ENCODE measurements around the gene BCR. TPM values are rescaled to one million over a fixed set of nuclear protein-coding genes. Genes with fewer than 3 reads are reported as not detected.

The BCR gene
- total RNA-seq, 1 experiment from 2014 or later = 40.5 TPM

GRCh38 chr22:23138584-23139435 is 41.5 kb upstream of the BCR start:
- Histone ChIP-seq H3K9ac (ENCODE audit: low read length) (peak overlapping the region; percentile 67), H3K4me3 (ENCODE audit: low read length) (peak overlapping the region; percentile 28; the same call in 1 of the 2 replicates)
- peak; percentile 65 for DNase-seq

GRCh38 chr22:23140385-23140784 is 39.9 kb upstream of the BCR start:
- Histone ChIP-seq H3K4me3 (ENCODE audit: low read length) (no peak overlapping the region), H3K9ac (ENCODE audit: low read length) (peak overlapping the region; percentile 13; the same call in 1 of the 2 replicates), H3K4me1 (ENCODE audit: low read length) (peaks cover 80% of the 10 kb centered on the region), H3K79me2 (ENCODE audit: low read length) (no peaks in the 10 kb centered on the region), H3K4me2 (ENCODE audit: low read depth, low read length, poor library complexity, severe bottlenecking) (peak overlapping the region; percentile 76), H3K27ac (ENCODE audit: low read length) (peak overlapping the region; percentile 93), H3K9me3 (ENCODE audit: low read length) (no peaks in the 10 kb centered on the region), H3K9me2 (replicated peaks; ENCODE audit: insufficient read depth, low read length) (no peaks in the 10 kb centered on the region), H3K36me3 (ENCODE audit: insufficient read depth, low read length) (no peaks in the 10 kb centered on the region), H2AFZ (ENCODE audit: low read length) (no peak overlapping the region), H3K27me3 (ENCODE audit: low read length) (no peaks in the 10 kb centered on the region), H4K20me1 (ENCODE audit: insufficient read depth, low read depth, low read length) (no peaks in the 10 kb centered on the region)
- DNase-seq = no peak

More at GRCh38 chr22:23138584-23139435, 41.5 kb upstream of the BCR start:
- Histone ChIP-seq H3K4me1 (ENCODE audit: low read length) (peaks cover 73% of the 10 kb centered on the region), H3K27ac (ENCODE audit: low read length) (peak overlapping the region; percentile 93), H3K36me3 (ENCODE audit: insufficient read depth, low read length) (no peaks in the 10 kb centered on the region), H3K27me3 (ENCODE audit: low read length) (no peaks in the 10 kb centered on the region), H2AFZ (ENCODE audit: low read length) (no peak overlapping the region), H4K20me1 (ENCODE audit: insufficient read depth, low read depth, low read length) (no peaks in the 10 kb centered on the region), H3K9me3 (ENCODE audit: low read length) (no peaks in the 10 kb centered on the region), H3K4me2 (ENCODE audit: low read depth, low read length, poor library complexity, severe bottlenecking) (peak overlapping the region; percentile 63), H3K79me2 (ENCODE audit: low read length) (no peaks in the 10 kb centered on the region), H3K9me2 (replicated peaks; ENCODE audit: insufficient read depth, low read length) (no peaks in the 10 kb centered on the region)

- Histone ChIP-seq H2AFZ (ENCODE audit: low read length) (no peak overlapping the region; the same call in 1 of the 2 replicates), H3K9me3 (ENCODE audit: low read length) (no peaks in the 10 kb centered on the region), H3K9ac (ENCODE audit: low read length) (peak overlapping the region; percentile 69), H3K4me2 (ENCODE audit: low read depth, low read length, poor library complexity, severe bottlenecking) (peak overlapping the region; percentile 76), H3K9me2 (replicated peaks; ENCODE audit: insufficient read depth, low read length) (no peaks in the 10 kb centered on the region), H3K4me1 (ENCODE audit: low read length) (peaks cover 73% of the 10 kb centered on the region), H3K36me3 (ENCODE audit: insufficient read depth, low read length) (no peaks in the 10 kb centered on the region), H3K27me3 (ENCODE audit: low read length) (no peaks in the 10 kb centered on the region), H3K79me2 (ENCODE audit: low read length) (no peaks in the 10 kb centered on the region), H3K4me3 (ENCODE audit: low read length) (peak overlapping the region; percentile 61), H4K20me1 (ENCODE audit: insufficient read depth, low read depth, low read length) (no peaks in the 10 kb centered on the region), H3K27ac (ENCODE audit: low read length) (peak overlapping the region; percentile 65)
- DNase-seq = no peak
These were observed 37.7 kb upstream of the BCR start for GRCh38 chr22:23142546-23143105.

GRCh38 chr22:23143119-23143518 is 37.2 kb upstream of the BCR start:
- Histone ChIP-seq H3K4me3 (ENCODE audit: low read length) (no peak overlapping the region), H3K36me3 (ENCODE audit: insufficient read depth, low read length) (no peaks in the 10 kb centered on the region), H3K9me3 (ENCODE audit: low read length) (no peaks in the 10 kb centered on the region), H3K79me2 (ENCODE audit: low read length) (no peaks in the 10 kb centered on the region), H3K4me1 (ENCODE audit: low read length) (peaks cover 68% of the 10 kb centered on the region), H4K20me1 (ENCODE audit: insufficient read depth, low read depth, low read length) (no peaks in the 10 kb centered on the region), H3K27ac (ENCODE audit: low read length) (no peak overlapping the region), H3K27me3 (ENCODE audit: low read length) (no peaks in the 10 kb centered on the region), H2AFZ (ENCODE audit: low read length) (no peak overlapping the region), H3K4me2 (ENCODE audit: low read depth, low read length, poor library complexity, severe bottlenecking) (no peak overlapping the region), H3K9me2 (replicated peaks; ENCODE audit: insufficient read depth, low read length) (no peaks in the 10 kb centered on the region), H3K9ac (ENCODE audit: low read length) (no peak overlapping the region)
- no peak for DNase-seq

- Histone ChIP-seq H3K79me2 (ENCODE audit: low read length) (no peaks in the 10 kb centered on the region), H3K9me2 (replicated peaks; ENCODE audit: insufficient read depth, low read length) (no peaks in the 10 kb centered on the region), H3K27me3 (ENCODE audit: low read length) (no peaks in the 10 kb centered on the region), H3K27ac (ENCODE audit: low read length) (peak overlapping the region; percentile 48), H3K9ac (ENCODE audit: low read length) (peak overlapping the region; percentile 55), H3K9me3 (ENCODE audit: low read length) (no peaks in the 10 kb centered on the region), H2AFZ (ENCODE audit: low read length) (no peak overlapping the region), H3K4me3 (ENCODE audit: low read length) (peak overlapping the region; percentile 62), H3K4me2 (ENCODE audit: low read depth, low read length, poor library complexity, severe bottlenecking) (peak overlapping the region; percentile 65), H4K20me1 (ENCODE audit: insufficient read depth, low read depth, low read length) (no peaks in the 10 kb centered on the region), H3K36me3 (ENCODE audit: insufficient read depth, low read length) (no peaks in the 10 kb centered on the region), H3K4me1 (ENCODE audit: low read length) (peaks cover 55% of the 10 kb centered on the region)
- no peak for DNase-seq
These were observed 35.9 kb upstream of the BCR start for GRCh38 chr22:23144432-23144831.

GRCh38 chr22:23144932-23145877 is 35.1 kb upstream of the BCR start, which contains the start of gene RAB36:
RAB36 (plus strand) TSS chr22:23145477; CDS start chr22:23146617, 1,140 bp downstream.
- Histone ChIP-seq H2AFZ (ENCODE audit: low read length) (peak within 1 kb of the TSS; percentile 74; the same call in 1 of the 2 replicates), H3K9me3 (ENCODE audit: low read length) (no peaks in the 10 kb centered on the region), H3K4me1 (ENCODE audit: low read length) (peaks cover 48% of the 10 kb centered on the region), H3K36me3 (ENCODE audit: insufficient read depth, low read length) (no peaks in the 10 kb centered on the region), H3K27me3 (ENCODE audit: low read length) (no peaks in the 10 kb centered on the region), H3K27ac (ENCODE audit: low read length) (peak within 1 kb of the TSS; percentile 48), H3K9me2 (replicated peaks; ENCODE audit: insufficient read depth, low read length) (no peaks in the 10 kb centered on the region), H4K20me1 (ENCODE audit: insufficient read depth, low read depth, low read length) (no peaks in the 10 kb centered on the region), H3K79me2 (ENCODE audit: low read length) (no peaks in the 10 kb centered on the region), H3K4me3 (ENCODE audit: low read length) (peak within 1 kb of the TSS; percentile 70), H3K9ac (ENCODE audit: low read length) (peak within 1 kb of the TSS; percentile 66), H3K4me2 (ENCODE audit: low read depth, low read length, poor library complexity, severe bottlenecking) (peak within 1 kb of the TSS; percentile 65)
- peak; percentile 100 for DNase-seq

GRCh38 chr22:23145878-23146470 is 34.3 kb upstream of the BCR start:
- no peak for DNase-seq
- H3K4me1 ChIP-seq (ENCODE audit: low read length) = peaks cover 40% of the 10 kb centered on the region
- peak overlapping the region; percentile 65 for H3K4me2 ChIP-seq (ENCODE audit: low read depth, low read length, poor library complexity, severe bottlenecking)
- no peak overlapping the region for H2AFZ ChIP-seq (ENCODE audit: low read length)
- H3K36me3 ChIP-seq (ENCODE audit: insufficient read depth, low read length) = no peaks in the 10 kb centered on the region
- peak overlapping the region; percentile 14; the same call in 1 of the 2 replicates for H3K27ac ChIP-seq (ENCODE audit: low read length)
- H3K9ac ChIP-seq (ENCODE audit: low read length) = peak overlapping the region; percentile 66
- H4K20me1 ChIP-seq (ENCODE audit: insufficient read depth, low read depth, low read length) = no peaks in the 10 kb centered on the region
- H3K79me2 ChIP-seq (ENCODE audit: low read length) = no peaks in the 10 kb centered on the region
- H3K9me3 ChIP-seq (ENCODE audit: low read length) = no peaks in the 10 kb centered on the region
- H3K4me3 ChIP-seq (ENCODE audit: low read length) = peak overlapping the region; percentile 70
- H3K9me2 ChIP-seq (replicated peaks; ENCODE audit: insufficient read depth, low read length) = no peaks in the 10 kb centered on the region
- H3K27me3 ChIP-seq (ENCODE audit: low read length) = no peaks in the 10 kb centered on the region

Data from Karpas-422 (cell line).